Measurements from ENCODE around the gene FTO.

GRCh38 chr16:53898993-53899392 is 195.0 kb downstream of the FTO start:
- no peak for TF ChIP-seq CTCF (IDR thresholded peaks at IDR 0.05; ENCODE audit: poor library complexity, severe bottlenecking)
- TF ChIP-seq EP300 (conservative IDR thresholded peaks at IDR 0.05; ENCODE audit: poor library complexity, severe bottlenecking): no peak
- TF ChIP-seq POLR2AphosphoS5 (IDR thresholded peaks at IDR 0.05): no peak
- no peak for TF ChIP-seq TAF1 (IDR thresholded peaks at IDR 0.05; ENCODE audit: low read depth)
- TF ChIP-seq SMC3 (conservative IDR thresholded peaks at IDR 0.05; ENCODE audit: poor library complexity): no peak

Data from neural cell (in vitro differentiated cells).